ENCODE data around the gene CARMIL1. TPM values are rescaled to one million over a fixed set of nuclear protein-coding genes. Genes with fewer than 3 reads are reported as not detected.

The CARMIL1 gene
- total RNA-seq, 2 experiments from 2014 or later: 3.9 to 4.0 TPM

GRCh38 chr6:25556516-25556915, 277.3 kb downstream of the CARMIL1 start:
- CTCF ChIA-PET: interaction anchor here (0.5 to 6.3 kb wide), 25 partner anchors 9 to 333 kb away, joined by 3 to 43 read pairs (median 3); no protein-coding TSS in a partner anchor
- DNase-seq: peak; percentile 92
- Mint-ChIP-seq H3K4me1 (ENCODE audit: low read depth) (no peaks in the 10 kb centered on the region), H3K9me3 (no peaks in the 10 kb centered on the region), H3K4me3 (no peak overlapping the region), H3K27ac (no peak overlapping the region), H3K27me3 (ENCODE audit: low read depth) (no peaks in the 10 kb centered on the region), H3K36me3 (ENCODE audit: low read depth) (no peaks in the 10 kb centered on the region)
- intact Hi-C loops (cut with micrococcal nuclease): loop anchor here (1.0 to 5.0 kb wide), 4 partner anchors 46 to 333 kb away; no protein-coding TSS in a partner anchor

- CTCF ChIA-PET: interaction anchor here (0.6 to 6.3 kb wide), 8 partner anchors 7 to 356 kb away, joined by 3 to 43 read pairs (median 4); no protein-coding TSS in a partner anchor
- DNase-seq: no peak
- H3K27ac Mint-ChIP-seq: no peak overlapping the region
- no peaks in the 10 kb centered on the region for H3K4me1 Mint-ChIP-seq (ENCODE audit: low read depth)
- H3K4me3 Mint-ChIP-seq: no peak overlapping the region
- no peaks in the 10 kb centered on the region for H3K27me3 Mint-ChIP-seq (ENCODE audit: low read depth)
- H3K9me3 Mint-ChIP-seq: no peaks in the 10 kb centered on the region
- intact Hi-C loops (cut with micrococcal nuclease): loop anchor here (5.0 kb wide), 1 partner anchor 66 kb away; no protein-coding TSS in a partner anchor
- H3K36me3 Mint-ChIP-seq (ENCODE audit: low read depth): no peaks in the 10 kb centered on the region
Observed at GRCh38 chr6:25558155-25558817, 279.1 kb downstream of the CARMIL1 start.

- H3K4me3 Mint-ChIP-seq: no peak overlapping the region
- intact Hi-C loops (cut with micrococcal nuclease): no loop called here
- CTCF ChIA-PET: interaction anchor here (0.6 kb wide), 1 partner anchor 321 kb away, joined by 4 read pairs; no protein-coding TSS in a partner anchor
- no peaks in the 10 kb centered on the region for H3K36me3 Mint-ChIP-seq (ENCODE audit: low read depth)
- H3K4me1 Mint-ChIP-seq (ENCODE audit: low read depth): no peaks in the 10 kb centered on the region
- DNase-seq: no peak
- no peaks in the 10 kb centered on the region for H3K9me3 Mint-ChIP-seq
- H3K27ac Mint-ChIP-seq: no peak overlapping the region
- no peaks in the 10 kb centered on the region for H3K27me3 Mint-ChIP-seq (ENCODE audit: low read depth)
Observed at GRCh38 chr6:25560865-25561264, 281.7 kb downstream of the CARMIL1 start.

GRCh38 chr6:25564943-25565342, 285.8 kb downstream of the CARMIL1 start:
- DNase-seq: no peak

GRCh38 chr6:25570578-25570977, 291.4 kb downstream of the CARMIL1 start:
- no peak for DNase-seq
- Mint-ChIP-seq H3K27ac (no peak overlapping the region), H3K4me1 (ENCODE audit: low read depth) (no peaks in the 10 kb centered on the region), H3K4me3 (no peak overlapping the region), H3K36me3 (ENCODE audit: low read depth) (no peaks in the 10 kb centered on the region), H3K27me3 (ENCODE audit: low read depth) (no peaks in the 10 kb centered on the region), H3K9me3 (no peaks in the 10 kb centered on the region)
- CTCF ChIA-PET: interaction anchor here (0.8 to 1.2 kb wide), 2 partner anchors 14 to 36 kb away, joined by 3 to 5 read pairs; no protein-coding TSS in a partner anchor
- intact Hi-C loops (cut with micrococcal nuclease): no loop called here

More at GRCh38 chr6:25564943-25565342, 285.8 kb downstream of the CARMIL1 start:
- Mint-ChIP-seq H3K4me3 (no peak overlapping the region), H3K36me3 (ENCODE audit: low read depth) (no peaks in the 10 kb centered on the region), H3K27me3 (ENCODE audit: low read depth) (no peaks in the 10 kb centered on the region), H3K4me1 (ENCODE audit: low read depth) (no peaks in the 10 kb centered on the region), H3K9me3 (no peaks in the 10 kb centered on the region), H3K27ac (no peak overlapping the region)
- CTCF ChIA-PET: interaction anchor here (1.0 to 2.7 kb wide), 5 partner anchors 8 to 153 kb away, joined by 3 to 7 read pairs (median 3); no protein-coding TSS in a partner anchor
- intact Hi-C loops (cut with micrococcal nuclease): no loop called here

DNA sequence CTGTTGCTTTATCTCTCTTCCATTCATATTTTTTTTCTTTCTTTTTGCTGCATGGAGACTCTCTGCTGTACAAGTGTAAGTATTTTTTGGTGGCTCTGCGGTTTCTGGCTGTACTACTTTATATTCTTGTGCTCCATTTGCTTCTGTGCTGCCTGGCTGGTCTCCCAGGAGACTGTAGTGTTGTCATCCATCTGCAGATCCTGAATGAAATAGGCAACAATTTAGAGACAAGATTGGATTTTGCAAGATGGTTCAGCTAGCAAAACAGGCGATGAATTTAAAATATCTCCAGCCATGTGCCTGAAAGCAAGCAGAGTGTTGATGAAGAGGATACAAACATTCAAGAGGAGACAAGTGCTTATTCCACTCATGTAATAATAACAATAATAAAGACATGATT, 297.7 kb downstream of the CARMIL1 start:
- no peaks in the 10 kb centered on the region for H3K9me3 Mint-ChIP-seq
- intact Hi-C loops (cut with micrococcal nuclease): no loop called here
- peaks cover 9% of the 10 kb centered on the region for H3K4me1 Mint-ChIP-seq (ENCODE audit: low read depth)

DNA sequence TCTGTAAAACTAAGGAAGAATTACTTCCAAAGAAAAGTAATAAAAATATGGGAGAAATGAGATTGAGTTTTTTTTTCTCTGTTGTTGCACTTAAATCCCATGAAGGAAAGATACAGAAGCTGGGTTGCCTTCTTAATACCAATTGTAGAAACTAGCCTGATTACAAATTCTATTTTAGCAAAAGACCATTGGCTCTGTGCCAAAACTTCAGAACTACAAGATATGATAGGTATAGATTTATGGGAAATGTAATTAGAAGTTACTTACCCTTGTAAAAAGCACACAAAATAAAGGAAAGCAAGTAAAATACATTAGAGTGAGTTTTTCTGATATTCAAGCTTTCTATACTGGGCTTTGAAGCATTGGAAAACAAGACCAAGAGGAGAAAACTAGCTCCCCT, 299.4 kb downstream of the CARMIL1 start:
- peaks cover 10% of the 10 kb centered on the region for H3K4me1 Mint-ChIP-seq (ENCODE audit: low read depth)
- DNase-seq: no peak
- no peaks in the 10 kb centered on the region for H3K27me3 Mint-ChIP-seq (ENCODE audit: low read depth)
- no peak overlapping the region for H3K4me3 Mint-ChIP-seq
- no peak overlapping the region for H3K27ac Mint-ChIP-seq
- peaks cover 4% of the 10 kb centered on the region for H3K36me3 Mint-ChIP-seq (ENCODE audit: low read depth)
- intact Hi-C loops (cut with micrococcal nuclease): no loop called here
- H3K9me3 Mint-ChIP-seq: no peaks in the 10 kb centered on the region
- CTCF ChIA-PET: interaction anchor here (0.7 to 1.8 kb wide), 3 partner anchors 22 to 355 kb away, joined by 3 to 7 read pairs (median 3); no protein-coding TSS in a partner anchor

More for the DNA sequence above, 297.7 kb downstream of the CARMIL1 start:
- peaks cover 1% of the 10 kb centered on the region for H3K36me3 Mint-ChIP-seq (ENCODE audit: low read depth)
- CTCF ChIA-PET: interaction anchor here (0.7 to 1.0 kb wide), 3 partner anchors 10 to 307 kb away, joined by 3 read pairs; partner anchors contain the start of gene CARMIL1
- H3K27me3 Mint-ChIP-seq (ENCODE audit: low read depth): no peaks in the 10 kb centered on the region
- no peak for DNase-seq
- no peak overlapping the region for H3K4me3 Mint-ChIP-seq
- H3K27ac Mint-ChIP-seq: no peak overlapping the region

DNA sequence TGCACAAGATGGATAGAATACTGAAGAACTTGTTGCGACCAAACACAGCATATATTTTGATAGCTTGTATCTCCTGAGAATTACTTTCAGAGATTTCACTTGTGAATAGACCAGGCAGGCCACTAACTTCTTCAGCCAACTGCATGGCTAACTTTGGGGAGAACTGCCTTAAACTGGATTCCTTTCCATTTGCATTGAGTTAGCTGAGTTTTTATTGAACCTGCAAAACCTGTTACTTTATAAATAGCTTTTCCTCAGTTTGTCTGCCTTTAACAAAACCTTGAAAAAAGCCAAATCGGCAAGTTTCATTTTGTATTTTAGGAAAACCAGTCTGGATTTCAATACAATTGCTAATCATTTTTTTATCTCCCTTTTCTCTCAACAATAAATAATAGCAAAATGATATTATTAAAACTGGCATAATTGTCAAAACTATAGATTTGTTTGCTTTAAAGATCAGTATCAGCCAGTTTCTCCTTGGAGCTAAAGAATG, 300.3 kb downstream of the CARMIL1 start:
- CTCF ChIA-PET: interaction anchor here (0.6 to 1.8 kb wide), 4 partner anchors 23 to 356 kb away, joined by 3 to 7 read pairs (median 3); no protein-coding TSS in a partner anchor
- Mint-ChIP-seq H3K36me3 (ENCODE audit: low read depth) (peaks cover 4% of the 10 kb centered on the region), H3K27me3 (ENCODE audit: low read depth) (no peaks in the 10 kb centered on the region), H3K9me3 (no peaks in the 10 kb centered on the region), H3K27ac (no peak overlapping the region), H3K4me1 (ENCODE audit: low read depth) (peaks cover 10% of the 10 kb centered on the region), H3K4me3 (no peak overlapping the region)
- intact Hi-C loops (cut with micrococcal nuclease): no loop called here
- no peak for DNase-seq

DNA sequence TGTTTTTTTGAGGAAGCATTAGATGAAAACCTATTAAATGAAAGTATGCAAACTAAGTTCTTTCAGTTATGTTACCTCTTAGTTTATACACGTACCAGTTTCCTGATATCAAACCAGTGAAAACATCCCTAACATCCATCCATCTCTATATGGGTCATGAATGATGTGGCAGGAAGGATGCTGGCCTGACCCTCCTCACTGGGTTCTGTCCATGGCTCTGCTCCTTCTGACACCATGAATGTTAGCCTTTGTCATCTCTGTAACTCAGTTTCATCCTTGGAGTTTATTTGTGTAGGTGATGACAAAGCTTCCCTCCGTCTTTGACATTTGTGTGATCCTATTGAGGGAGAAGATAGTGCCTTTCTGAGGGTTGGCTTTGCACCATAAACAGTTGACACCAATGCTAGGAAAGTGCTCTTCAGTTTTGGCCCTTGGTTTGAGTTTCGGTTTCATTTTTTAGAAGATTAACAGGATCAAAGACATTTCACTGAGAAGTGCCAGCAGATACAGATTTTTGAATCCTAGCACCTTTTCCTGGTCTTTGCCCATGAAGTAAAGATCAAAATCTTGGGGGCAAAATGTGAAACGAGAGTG, 300.8 kb downstream of the CARMIL1 start:
- H3K36me3 Mint-ChIP-seq (ENCODE audit: low read depth): peaks cover 4% of the 10 kb centered on the region
- peaks cover 10% of the 10 kb centered on the region for H3K4me1 Mint-ChIP-seq (ENCODE audit: low read depth)
- no peak overlapping the region for H3K4me3 Mint-ChIP-seq
- no peak for DNase-seq
- CTCF ChIA-PET: interaction anchor here (0.8 to 1.8 kb wide), 3 partner anchors 24 to 357 kb away, joined by 3 to 7 read pairs (median 3); no protein-coding TSS in a partner anchor
- H3K27ac Mint-ChIP-seq: no peak overlapping the region
- no peaks in the 10 kb centered on the region for H3K27me3 Mint-ChIP-seq (ENCODE audit: low read depth)
- intact Hi-C loops (cut with micrococcal nuclease): no loop called here
- H3K9me3 Mint-ChIP-seq: no peaks in the 10 kb centered on the region

- Mint-ChIP-seq H3K27ac (no peak overlapping the region), H3K9me3 (no peaks in the 10 kb centered on the region), H3K27me3 (ENCODE audit: low read depth) (no peaks in the 10 kb centered on the region), H3K36me3 (ENCODE audit: low read depth) (peaks cover 4% of the 10 kb centered on the region), H3K4me3 (no peak overlapping the region), H3K4me1 (ENCODE audit: low read depth) (peaks cover 10% of the 10 kb centered on the region)
- DNase-seq: no peak
- intact Hi-C loops (cut with micrococcal nuclease): no loop called here
- CTCF ChIA-PET: no interaction called here
Observed at GRCh38 chr6:25582101-25582500, 302.9 kb downstream of the CARMIL1 start.

GRCh38 chr6:25583099-25583498, 303.9 kb downstream of the CARMIL1 start:
- peaks cover 4% of the 10 kb centered on the region for H3K36me3 Mint-ChIP-seq (ENCODE audit: low read depth)
- CTCF ChIA-PET: interaction anchor here (0.6 to 0.7 kb wide), 2 partner anchors 14 to 18 kb away, joined by 4 read pairs; no protein-coding TSS in a partner anchor
- no peaks in the 10 kb centered on the region for H3K9me3 Mint-ChIP-seq
- H3K27me3 Mint-ChIP-seq (ENCODE audit: low read depth): no peaks in the 10 kb centered on the region
- H3K27ac Mint-ChIP-seq: no peak overlapping the region
- intact Hi-C loops (cut with micrococcal nuclease): no loop called here
- peaks cover 10% of the 10 kb centered on the region for H3K4me1 Mint-ChIP-seq (ENCODE audit: low read depth)
- peak; percentile 10 for DNase-seq
- no peak overlapping the region for H3K4me3 Mint-ChIP-seq

- Mint-ChIP-seq H3K4me3 (no peak overlapping the region), H3K27me3 (ENCODE audit: low read depth) (no peaks in the 10 kb centered on the region), H3K27ac (no peak overlapping the region), H3K9me3 (no peaks in the 10 kb centered on the region), H3K4me1 (ENCODE audit: low read depth) (peaks cover 10% of the 10 kb centered on the region), H3K36me3 (ENCODE audit: low read depth) (peaks cover 4% of the 10 kb centered on the region)
- CTCF ChIA-PET: interaction anchor here (0.7 kb wide), 1 partner anchor 18 kb away, joined by 4 read pairs; no protein-coding TSS in a partner anchor
- intact Hi-C loops (cut with micrococcal nuclease): no loop called here
- DNase-seq: no peak
Observed at GRCh38 chr6:25583906-25584305, 304.7 kb downstream of the CARMIL1 start.
